PC-9 (cell line): ENCODE data around the gene WDR37.

Experiments used
- EZH2 ChIP-seq: fragments of 200-600 bp; sonication (generic); IDR thresholded peaks from 2 replicates; pipeline ENCODE4 v1.8.0; 2017; ENCODE audit warnings: antibody characterized with exemption, low read depth
- TF ChIP-seq, protein P1 (sequence below): fragments of 200-600 bp; sonication (generic); conservative IDR thresholded peaks from 2 replicates; pipeline ENCODE4 v1.6.1; 2017; ENCODE audit warnings: mixed run types, antibody characterized with exemption, mild to moderate bottlenecking, moderate library complexity

GRCh38 chr10:1115607-1115955 lies 59.4 kb downstream of the WDR37 start:
- TF ChIP-seq, protein P1, sequence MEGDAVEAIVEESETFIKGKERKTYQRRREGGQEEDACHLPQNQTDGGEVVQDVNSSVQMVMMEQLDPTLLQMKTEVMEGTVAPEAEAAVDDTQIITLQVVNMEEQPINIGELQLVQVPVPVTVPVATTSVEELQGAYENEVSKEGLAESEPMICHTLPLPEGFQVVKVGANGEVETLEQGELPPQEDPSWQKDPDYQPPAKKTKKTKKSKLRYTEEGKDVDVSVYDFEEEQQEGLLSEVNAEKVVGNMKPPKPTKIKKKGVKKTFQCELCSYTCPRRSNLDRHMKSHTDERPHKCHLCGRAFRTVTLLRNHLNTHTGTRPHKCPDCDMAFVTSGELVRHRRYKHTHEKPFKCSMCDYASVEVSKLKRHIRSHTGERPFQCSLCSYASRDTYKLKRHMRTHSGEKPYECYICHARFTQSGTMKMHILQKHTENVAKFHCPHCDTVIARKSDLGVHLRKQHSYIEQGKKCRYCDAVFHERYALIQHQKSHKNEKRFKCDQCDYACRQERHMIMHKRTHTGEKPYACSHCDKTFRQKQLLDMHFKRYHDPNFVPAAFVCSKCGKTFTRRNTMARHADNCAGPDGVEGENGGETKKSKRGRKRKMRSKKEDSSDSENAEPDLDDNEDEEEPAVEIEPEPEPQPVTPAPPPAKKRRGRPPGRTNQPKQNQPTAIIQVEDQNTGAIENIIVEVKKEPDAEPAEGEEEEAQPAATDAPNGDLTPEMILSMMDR, result no peak
- no peak for TF ChIP-seq EZH2
